Stimulated activated CD4-positive, alpha-beta T cell treated with anti-CD3 and anti-CD28 coated beads, Interleukin-12 subunit alpha, Interleukin-12 subunit beta, amount 100 ng/mL, for 24 hours (primary cell): Measurements from ENCODE around the gene EFNA4.
"Not testable (repeated sequence)": the region's sequence is repeated elsewhere in the genome, so short reads cannot be mapped to it uniquely, and the experiment has no call there.

Experiments
- DNase-seq, 2 experiments: peaks; one replicate each; pipeline ENCODE4 v3.0.0-alpha.2; 2020; ENCODE audit warnings: low read depth in 2 of 2

EFNA4 gene

GRCh38 chr1:155118090-155118489 is 54.5 kb downstream of the EFNA4 start:
- not testable (repeated sequence) for DNase-seq
